Measurements from ENCODE around the gene RAPGEF1. TPM values are rescaled to one million over a fixed set of nuclear protein-coding genes. Genes with fewer than 3 reads are reported as not detected.
A peak's percentile ranks its signal among the peaks of the same experiment; 100 is the strongest.

RAPGEF1 gene
- total RNA-seq, 1 donor: 33.7 TPM

DNA sequence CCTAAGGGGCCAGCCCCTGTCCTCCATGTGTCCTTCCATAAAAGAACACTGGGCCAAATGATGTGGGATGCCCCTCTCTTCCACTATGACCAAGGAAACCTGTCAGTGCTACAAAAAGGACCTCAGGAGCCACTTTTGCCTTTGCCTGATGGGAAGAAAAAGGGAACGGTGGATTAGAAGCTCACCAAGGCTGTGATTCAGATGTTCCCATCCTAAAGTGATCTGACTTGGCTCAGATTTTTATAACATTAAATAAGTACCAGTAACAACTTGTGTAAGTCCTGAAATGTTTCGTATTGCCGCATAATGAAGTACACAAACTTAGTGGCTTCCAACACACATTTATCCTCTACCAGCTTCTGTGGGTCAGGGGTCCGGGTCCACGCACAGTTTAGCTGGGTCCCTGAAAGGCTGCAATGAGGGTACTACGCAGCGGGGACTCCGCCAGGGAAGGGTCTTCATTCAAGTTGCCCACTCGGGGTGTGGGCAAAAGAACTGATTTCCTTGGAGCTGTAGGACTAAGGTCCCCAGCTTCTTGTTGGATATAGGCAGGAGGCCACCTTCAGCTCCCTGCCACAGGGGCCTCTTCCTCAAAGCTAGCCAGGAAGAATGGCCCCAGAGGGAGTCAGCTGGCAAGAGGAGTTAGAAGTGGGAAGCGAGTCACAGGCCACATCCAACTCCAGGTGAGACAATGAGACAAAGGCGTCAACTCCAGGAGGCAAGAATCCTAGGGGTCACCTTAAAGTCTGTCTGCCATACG lies 60.4 kb downstream of the RAPGEF1 start:
- no peak overlapping the region for H3K4me3 ChIP-seq (ENCODE audit: low read depth, low read length)
- TF ChIP-seq, protein P1, sequence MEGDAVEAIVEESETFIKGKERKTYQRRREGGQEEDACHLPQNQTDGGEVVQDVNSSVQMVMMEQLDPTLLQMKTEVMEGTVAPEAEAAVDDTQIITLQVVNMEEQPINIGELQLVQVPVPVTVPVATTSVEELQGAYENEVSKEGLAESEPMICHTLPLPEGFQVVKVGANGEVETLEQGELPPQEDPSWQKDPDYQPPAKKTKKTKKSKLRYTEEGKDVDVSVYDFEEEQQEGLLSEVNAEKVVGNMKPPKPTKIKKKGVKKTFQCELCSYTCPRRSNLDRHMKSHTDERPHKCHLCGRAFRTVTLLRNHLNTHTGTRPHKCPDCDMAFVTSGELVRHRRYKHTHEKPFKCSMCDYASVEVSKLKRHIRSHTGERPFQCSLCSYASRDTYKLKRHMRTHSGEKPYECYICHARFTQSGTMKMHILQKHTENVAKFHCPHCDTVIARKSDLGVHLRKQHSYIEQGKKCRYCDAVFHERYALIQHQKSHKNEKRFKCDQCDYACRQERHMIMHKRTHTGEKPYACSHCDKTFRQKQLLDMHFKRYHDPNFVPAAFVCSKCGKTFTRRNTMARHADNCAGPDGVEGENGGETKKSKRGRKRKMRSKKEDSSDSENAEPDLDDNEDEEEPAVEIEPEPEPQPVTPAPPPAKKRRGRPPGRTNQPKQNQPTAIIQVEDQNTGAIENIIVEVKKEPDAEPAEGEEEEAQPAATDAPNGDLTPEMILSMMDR (IDR thresholded peaks at IDR 0.05; ENCODE audit: insufficient read depth, low read length): no peak
- no peak for DNase-seq (ENCODE audit: low read depth)

DNA sequence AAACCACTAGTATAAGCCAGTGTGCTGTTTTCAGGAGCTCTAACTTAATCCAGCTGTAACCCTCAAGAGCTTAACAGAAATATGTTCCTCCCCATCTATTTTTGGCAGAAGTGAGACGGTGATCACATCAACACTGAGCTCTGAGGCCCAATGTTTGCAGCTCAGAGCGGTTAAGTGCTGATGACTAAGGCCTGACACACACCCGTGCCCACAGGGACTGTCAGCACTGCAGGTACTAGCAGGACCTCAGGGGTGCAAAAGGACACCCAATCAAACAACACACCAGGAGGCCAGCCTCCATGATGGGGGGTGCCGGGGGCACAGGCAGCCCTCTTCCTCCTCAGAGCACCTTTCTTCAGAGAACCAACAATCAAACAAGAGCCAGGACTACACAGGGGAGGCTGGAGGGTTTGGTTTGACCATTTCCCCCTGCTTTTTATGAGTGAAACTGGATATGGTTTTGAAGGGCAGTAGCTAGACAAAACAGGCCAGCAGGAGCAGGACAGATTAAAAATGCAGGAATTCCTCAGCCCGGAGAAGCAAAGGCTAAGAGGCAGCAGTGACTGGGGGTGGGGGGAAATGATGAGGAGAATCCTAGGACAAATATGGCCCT lies 61.3 kb downstream of the RAPGEF1 start:
- TF ChIP-seq, protein P1 (IDR thresholded peaks at IDR 0.05; ENCODE audit: insufficient read depth, low read length): no peak
- no peak overlapping the region for H3K4me3 ChIP-seq (ENCODE audit: low read depth, low read length)
- DNase-seq (ENCODE audit: low read depth): peak; percentile 95

DNA sequence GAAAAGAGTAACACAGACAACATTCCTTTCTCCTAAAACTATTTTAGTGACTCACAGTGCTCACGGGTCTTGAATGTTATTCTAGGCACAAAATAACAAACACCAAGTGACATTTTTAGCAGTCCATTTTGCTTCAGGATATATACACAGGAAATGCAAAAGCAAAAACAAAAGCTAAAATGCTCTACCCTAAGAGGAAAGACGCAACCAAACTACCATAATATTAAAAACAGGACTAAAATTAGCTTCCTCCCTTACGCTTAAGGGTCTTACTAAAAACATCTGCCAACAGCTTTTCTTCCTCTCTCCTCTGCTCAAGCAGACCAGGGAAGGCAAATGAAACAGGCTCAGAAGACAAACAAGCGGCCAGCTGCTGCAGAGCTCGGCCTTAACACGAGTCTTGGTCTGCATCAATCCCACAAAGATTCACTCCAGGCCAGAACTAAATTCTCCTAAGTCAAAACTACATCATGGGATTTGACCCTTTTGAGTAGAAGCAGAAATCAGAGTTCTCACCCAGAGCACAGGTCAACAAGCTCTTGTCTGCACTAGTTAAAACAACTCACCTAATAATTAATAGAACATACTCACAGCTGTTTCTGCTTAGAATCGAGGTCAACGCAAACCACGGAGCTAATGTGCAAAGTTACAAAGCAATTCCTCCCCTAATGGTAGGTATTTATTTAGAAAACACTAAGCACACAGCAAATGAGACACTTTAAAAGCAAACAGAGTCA lies 62.3 kb downstream of the RAPGEF1 start:
- peak overlapping the region; percentile 19 for H3K4me3 ChIP-seq (ENCODE audit: low read depth, low read length)
- peak; percentile 78 for DNase-seq (ENCODE audit: low read depth)
- TF ChIP-seq, protein P1 (IDR thresholded peaks at IDR 0.05; ENCODE audit: insufficient read depth, low read length): no peak

DNA sequence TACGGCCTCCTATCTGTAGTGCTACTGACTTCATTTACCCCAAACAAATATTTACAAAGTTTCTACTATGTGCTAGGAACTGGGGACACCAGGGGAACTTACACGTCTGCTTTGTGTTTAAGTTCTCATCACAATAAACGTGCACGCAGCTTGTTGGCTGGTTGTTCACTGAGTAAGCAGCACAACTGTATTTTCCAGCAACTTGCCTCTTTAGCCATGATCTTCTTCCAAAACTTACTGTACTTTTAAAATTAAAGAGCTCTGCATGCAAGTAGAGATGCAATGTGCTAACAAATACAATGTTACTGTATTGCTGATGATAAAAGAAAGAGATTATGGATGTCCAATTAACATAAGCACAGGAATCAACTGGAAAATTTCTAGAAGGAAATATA lies 62.8 kb downstream of the RAPGEF1 start:
- TF ChIP-seq, protein P1 (IDR thresholded peaks at IDR 0.05; ENCODE audit: insufficient read depth, low read length): no peak
- DNase-seq (ENCODE audit: low read depth): no peak
- no peak overlapping the region for H3K4me3 ChIP-seq (ENCODE audit: low read depth, low read length)

DNA sequence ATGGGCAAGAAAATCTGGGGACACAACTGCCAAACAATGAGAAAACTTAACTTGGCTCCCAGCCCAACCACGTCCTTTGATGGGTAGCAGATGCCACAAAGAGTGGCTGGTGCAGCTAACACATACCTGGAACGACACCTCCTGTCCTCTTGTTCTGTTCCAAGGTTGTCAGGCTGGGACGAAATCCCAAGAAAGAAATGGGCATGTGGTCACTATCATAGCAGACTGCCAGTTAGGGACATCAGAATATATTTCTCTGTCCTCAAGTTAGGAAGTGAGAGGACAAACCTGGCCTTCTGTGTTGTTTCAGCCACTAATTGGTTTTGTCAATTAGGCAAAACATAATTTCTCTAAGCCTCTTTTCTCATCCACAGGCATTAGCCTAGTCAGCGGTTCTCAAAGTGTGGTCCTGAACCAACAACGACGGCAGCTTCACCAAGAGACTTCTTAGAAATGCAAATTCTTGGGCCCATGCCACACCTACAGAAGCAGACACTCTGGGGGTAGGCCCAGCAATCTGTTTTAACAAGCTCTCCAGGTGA lies 63.4 kb downstream of the RAPGEF1 start:
- TF ChIP-seq, protein P1 (IDR thresholded peaks at IDR 0.05; ENCODE audit: insufficient read depth, low read length): no peak
- no peak overlapping the region for H3K4me3 ChIP-seq (ENCODE audit: low read depth, low read length)
- no peak for DNase-seq (ENCODE audit: low read depth)

DNA sequence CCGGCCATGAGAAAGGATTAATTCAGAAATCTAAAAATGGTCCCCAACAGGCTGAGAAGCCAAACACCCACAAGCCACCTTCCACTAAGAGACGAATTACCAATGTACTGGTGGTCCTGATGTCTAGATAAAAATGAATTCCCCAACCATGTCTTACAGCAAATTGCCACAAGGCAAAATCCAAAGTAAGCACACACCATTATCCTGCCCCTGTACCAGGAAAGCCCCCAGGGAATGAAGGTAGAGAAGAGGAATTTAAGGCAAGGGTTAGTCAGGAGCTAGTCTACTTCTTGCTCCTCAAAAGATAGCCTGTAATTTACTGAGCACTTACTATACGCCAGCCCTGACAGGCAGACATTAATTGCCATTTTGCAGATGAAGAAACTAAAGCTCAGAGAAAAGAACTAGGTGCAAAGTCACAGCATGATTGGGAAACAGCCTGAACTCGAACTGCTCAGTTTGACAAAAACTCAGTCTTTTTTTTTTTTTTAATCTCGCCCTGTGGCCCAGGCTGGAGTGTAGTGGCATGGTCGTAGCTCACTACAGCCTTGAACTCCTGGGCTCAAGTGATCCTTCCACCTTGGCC lies 64.3 kb downstream of the RAPGEF1 start:
- no peak overlapping the region for H3K4me3 ChIP-seq (ENCODE audit: low read depth, low read length)
- no peak for DNase-seq (ENCODE audit: low read depth)
- TF ChIP-seq, protein P1 (IDR thresholded peaks at IDR 0.05; ENCODE audit: insufficient read depth, low read length): no peak
